ENCODE measurements around the gene CEP112. TPM values are rescaled to one million over a fixed set of nuclear protein-coding genes. Genes with fewer than 3 reads are reported as not detected.

The CEP112 gene
- total RNA-seq, 4 donors from 2014 or later: 14.6 to 21.2 (median 20.2) TPM

GRCh38 chr17:65966072-65966695, 225.7 kb downstream of the CEP112 start:
- 91% methylated on average over 2 of the region's 2 CpGs for WGBS, 2 donors
- Histone ChIP-seq H3K4me1 (no peaks in the 10 kb centered on the region), H3K27ac (no peak overlapping the region), H3K9me3 (no peaks in the 10 kb centered on the region), H3K4me3 (replicated peaks in 1 of 3) (no peak overlapping the region), H3K36me3 (no peaks in the 10 kb centered on the region), H3K27me3 (no peaks in the 10 kb centered on the region)
- TF ChIP-seq POLR2A (IDR thresholded peaks at IDR 0.05) (no peak), CTCF (IDR thresholded peaks at IDR 0.05) (no peak)
- DNase-seq: no peak
- intact Hi-C loops (cut with DNase I): no loop called here

GRCh38 chr17:65963179-65963578, 228.8 kb downstream of the CEP112 start:
- no peaks in the 10 kb centered on the region for H3K27me3 ChIP-seq
- no peaks in the 10 kb centered on the region for H3K9me3 ChIP-seq
- no peak for TF ChIP-seq CTCF (IDR thresholded peaks at IDR 0.05)
- WGBS, 2 donors: 94 to 98% methylated on average over 3 of the region's 3 CpGs
- H3K4me1 ChIP-seq: no peaks in the 10 kb centered on the region
- no peak overlapping the region for H3K4me3 ChIP-seq (replicated peaks in 1 of 3)
- H3K36me3 ChIP-seq: no peaks in the 10 kb centered on the region
- no peak for DNase-seq
- intact Hi-C loops (cut with DNase I): no loop called here
- H3K27ac ChIP-seq: no peak overlapping the region

GRCh38 chr17:65959630-65960029, 232.3 kb downstream of the CEP112 start:
- no peaks in the 10 kb centered on the region for H3K9me3 ChIP-seq
- DNase-seq: no peak
- no peaks in the 10 kb centered on the region for H3K4me1 ChIP-seq
- H3K27me3 ChIP-seq: no peaks in the 10 kb centered on the region
- intact Hi-C loops (cut with DNase I): no loop called here
- no peak overlapping the region for H3K27ac ChIP-seq
- H3K36me3 ChIP-seq: no peaks in the 10 kb centered on the region
- H3K4me3 ChIP-seq (replicated peaks in 1 of 3): no peak overlapping the region
- WGBS, 2 donors: 95 to 96% methylated on average over 1 to 3 of the region's 3 CpGs
- TF ChIP-seq CTCF (IDR thresholded peaks at IDR 0.05) (no peak), POLR2A (IDR thresholded peaks at IDR 0.05) (no peak)

- intact Hi-C loops (cut with DNase I): no loop called here
- no peak overlapping the region for H3K4me3 ChIP-seq (replicated peaks in 1 of 3)
- no peaks in the 10 kb centered on the region for H3K36me3 ChIP-seq
- H3K9me3 ChIP-seq: no peaks in the 10 kb centered on the region
- no peak for TF ChIP-seq CTCF (IDR thresholded peaks at IDR 0.05)
- TF ChIP-seq POLR2A (IDR thresholded peaks at IDR 0.05): no peak
- H3K27me3 ChIP-seq: no peaks in the 10 kb centered on the region
- H3K4me1 ChIP-seq: no peaks in the 10 kb centered on the region
- WGBS, 2 donors: 92 to 95% methylated on average over 1 of the region's 1 CpG
- no peak overlapping the region for H3K27ac ChIP-seq
- DNase-seq: no peak
These were observed 235.1 kb downstream of the CEP112 start for GRCh38 chr17:65956814-65957213.

- TF ChIP-seq POLR2A (IDR thresholded peaks at IDR 0.05) (no peak), CTCF (IDR thresholded peaks at IDR 0.05) (no peak)
- no peaks in the 10 kb centered on the region for H3K27me3 ChIP-seq
- no peaks in the 10 kb centered on the region for H3K36me3 ChIP-seq
- 38 to 58% methylated on average over 2 of the region's 2 CpGs for WGBS, 2 donors
- H3K9me3 ChIP-seq: no peaks in the 10 kb centered on the region
- no peak overlapping the region for H3K27ac ChIP-seq
- no peaks in the 10 kb centered on the region for H3K4me1 ChIP-seq
- DNase-seq: no peak
- intact Hi-C loops (cut with DNase I): no loop called here
- H3K4me3 ChIP-seq (replicated peaks in 1 of 3): no peak overlapping the region
These were observed 237.8 kb downstream of the CEP112 start for GRCh38 chr17:65954148-65954449.
